ENCODE data around the gene ABCA1. TPM values are rescaled to one million over a fixed set of nuclear protein-coding genes. Genes with fewer than 3 reads are reported as not detected.

ABCA1 gene
- total and polyA plus RNA-seq, 2 of the 4 experiments (the other 2 are of a cell fraction) = 5.8 to 52.2 TPM

DNA sequence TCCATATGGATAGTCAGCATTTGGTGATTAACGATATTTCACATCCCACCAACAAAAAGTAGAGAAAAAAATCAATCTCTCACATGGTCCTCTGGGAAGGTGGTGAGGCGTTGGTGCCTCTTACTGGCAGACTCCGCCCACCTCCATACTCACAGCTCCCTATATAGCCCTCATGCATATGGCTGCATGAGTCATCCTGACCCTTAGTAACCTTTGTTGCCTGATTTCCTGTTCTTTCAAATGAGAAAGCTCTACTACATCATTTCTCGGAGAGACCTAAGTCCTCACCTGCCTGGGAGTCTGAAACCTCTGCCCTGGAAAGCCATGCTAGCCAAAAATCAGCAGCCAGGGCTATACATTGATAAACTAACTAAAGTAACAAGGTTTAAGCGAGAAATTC lies 33.3 kb upstream of the ABCA1 start:
- BruUV-seq (replicated peaks) = no TSS peak
- 100% methylated on average over 1 of the region's 5 CpGs; no CpG with 5 or more reads in 1 of the 2 experiments for WGBS, 2 experiments (ENCODE audit: extremely low coverage in 2 of 2, insufficient read length in 1 of 2)

More for the DNA sequence above, 33.3 kb upstream of the ABCA1 start:
- in situ Hi-C loops (cut with MboI; ENCODE audit: low sequenced_read_pairs) = no loop called here
- ChIA-PET CTCF (interaction anchor here (1.6 kb wide), 1 partner anchor 12 kb away, joined by 4 read pairs; no protein-coding TSS in a partner anchor), POLR2A (ENCODE audit: unreplicated experiment) (no interaction called here)
- Histone ChIP-seq H3K79me1 (ENCODE audit: low read depth in 1 of 2, low read length in 2 of 2) (no peaks in the 10 kb centered on the region), H2BK20ac (ENCODE audit: low read depth, low read length) (no peak overlapping the region), H2BK15ac (ENCODE audit: low read depth, low read length) (no peak overlapping the region), H3K9me1 (ENCODE audit: insufficient read depth, low read length) (peaks cover 7% of the 10 kb centered on the region), H3K4ac (ENCODE audit: low read depth, low read length) (peak overlapping the region; percentile 2; the same call in 1 of the 2 replicates), H4K20me1 (ENCODE audit: insufficient read depth, low read length) (no peaks in the 10 kb centered on the region), H3K14ac (replicated peaks; ENCODE audit: low read depth, low read length) (peak overlapping the region; percentile 64), H3K4me3 (ENCODE audit: insufficient read depth, low read depth, low read length) (no peak overlapping the region), H3K23ac (ENCODE audit: low read depth, low read length) (no peak overlapping the region), H3K4me1 (ENCODE audit: control insufficient read depth, insufficient read depth, low read length) (peaks cover 7% of the 10 kb centered on the region), H3K9me3 (ENCODE audit: control insufficient read depth, insufficient read depth, low read length) (no peaks in the 10 kb centered on the region), H3K4me2 (ENCODE audit: low read depth, low read length) (no peak overlapping the region), H3K27me3 (ENCODE audit: control insufficient read depth, insufficient read depth, low read length) (no peaks in the 10 kb centered on the region), H4K8ac (ENCODE audit: low read depth in 2 of 2, low read length in 2 of 2) (0 out of 4 replicates have a peak overlapping the region, but pooled peaks of 1 of the 2 experiments have one; percentile 46), H4K91ac (ENCODE audit: insufficient read depth, low read depth, low read length) (peak overlapping the region; percentile 24; the same call in 1 of the 2 replicates), H3K36me3 (ENCODE audit: control insufficient read depth, insufficient read depth, low read length) (no peaks in the 10 kb centered on the region), H3K27ac (ENCODE audit: insufficient read depth, low read length) (no peak overlapping the region), H2BK5ac (ENCODE audit: low read depth, low read length, poor library complexity, severe bottlenecking) (peak overlapping the region; percentile 18), H4K5ac (ENCODE audit: low read depth, low read length) (no peak overlapping the region; the same call in 1 of the 2 replicates), H2AK5ac (ENCODE audit: low read depth, low read length) (peak overlapping the region; percentile 43; the same call in 1 of the 2 replicates), H3K18ac (ENCODE audit: low read depth, low read length) (peak overlapping the region; percentile 50; the same call in 1 of the 2 replicates), H2BK120ac (ENCODE audit: low read depth, low read length) (peak overlapping the region; percentile 1; the same call in 1 of the 2 replicates), H2AFZ (replicated peaks; ENCODE audit: low read length, poor library complexity) (peak overlapping the region; percentile 51), H3K56ac (ENCODE audit: extremely low read depth, insufficient read depth, low read length) (no peak overlapping the region), H3K9ac (ENCODE audit: low read depth, low read length) (no peak overlapping the region), H2AK9ac (replicated peaks; ENCODE audit: low read depth, low read length, poor library complexity) (peak overlapping the region; percentile 6)
- dilution Hi-C loops (cut with HindIII; ENCODE audit: low sequenced_read_pairs, unreplicated experiment) = no loop called here
- DNase-seq (peak; percentile 83), ATAC-seq (ENCODE audit: low read depth) (peak; percentile 63)
- TF ChIP-seq CHD1 (IDR thresholded peaks at IDR 0.05; ENCODE audit: low read depth, low read length) = no peak
- no peak for TF ChIP-seq POLR2A (IDR thresholded peaks at IDR 0.05; ENCODE audit: low read depth, low read length)
- no peak for TF ChIP-seq SMC3 (IDR thresholded peaks at IDR 0.05; ENCODE audit: low read depth, low read length)
- no peak for TF ChIP-seq RAD21 (IDR thresholded peaks at IDR 0.05; ENCODE audit: low read length)
- TF ChIP-seq, protein P1, sequence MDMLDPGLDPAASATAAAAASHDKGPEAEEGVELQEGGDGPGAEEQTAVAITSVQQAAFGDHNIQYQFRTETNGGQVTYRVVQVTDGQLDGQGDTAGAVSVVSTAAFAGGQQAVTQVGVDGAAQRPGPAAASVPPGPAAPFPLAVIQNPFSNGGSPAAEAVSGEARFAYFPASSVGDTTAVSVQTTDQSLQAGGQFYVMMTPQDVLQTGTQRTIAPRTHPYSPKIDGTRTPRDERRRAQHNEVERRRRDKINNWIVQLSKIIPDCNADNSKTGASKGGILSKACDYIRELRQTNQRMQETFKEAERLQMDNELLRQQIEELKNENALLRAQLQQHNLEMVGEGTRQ (IDR thresholded peaks at IDR 0.05; ENCODE audit: low read depth, low read length) = no peak
- intact Hi-C loops (cut with micrococcal nuclease) = no loop called here
